Medulla oblongata (tissue), 1 donor: Measurements from ENCODE around the gene CLINT1.

ENCODE experiments used
- DNase-seq: peaks from one replicate; pipeline ENCODE4 v3.0.0-alpha.2; 2015; ENCODE audit errors: extremely low spot score

CLINT1 gene

GRCh38 chr5:157820593-157821252 lies 38.2 kb downstream of the CLINT1 start:
- DNase-seq, result peak; percentile 60

- peak; percentile 48 for DNase-seq
Observed at GRCh38 chr5:157819502-157820115, 39.3 kb downstream of the CLINT1 start.

- DNase-seq, result no peak
Observed at GRCh38 chr5:157818368-157818767, 40.6 kb downstream of the CLINT1 start.

GRCh38 chr5:157817928-157818327 lies 41.0 kb downstream of the CLINT1 start:
- DNase-seq, result no peak

- DNase-seq, result no peak
Observed at GRCh38 chr5:157817387-157817702, 41.6 kb downstream of the CLINT1 start.

- peak; percentile 23 for DNase-seq
Observed at GRCh38 chr5:157816682-157817386, 42.1 kb downstream of the CLINT1 start.

GRCh38 chr5:157812086-157812485 lies 46.9 kb downstream of the CLINT1 start:
- DNase-seq, result no peak

GRCh38 chr5:157808043-157808442 lies 50.9 kb downstream of the CLINT1 start:
- no peak for DNase-seq

GRCh38 chr5:157802736-157803135 lies 56.2 kb downstream of the CLINT1 start:
- no peak for DNase-seq

GRCh38 chr5:157800137-157800536 lies 58.8 kb downstream of the CLINT1 start:
- no peak for DNase-seq

- no peak for DNase-seq
Observed at GRCh38 chr5:157799578-157799977, 59.4 kb downstream of the CLINT1 start.

GRCh38 chr5:157793301-157793700 lies 65.6 kb downstream of the CLINT1 start:
- no peak for DNase-seq

- DNase-seq, result no peak
Observed at GRCh38 chr5:157785801-157786200, 73.1 kb downstream of the CLINT1 start.

GRCh38 chr5:157779221-157779620 lies 79.7 kb downstream of the CLINT1 start:
- DNase-seq, result no peak

- no peak for DNase-seq
Observed at GRCh38 chr5:157778121-157778805, 80.7 kb downstream of the CLINT1 start.

GRCh38 chr5:157772127-157772526 lies 86.8 kb downstream of the CLINT1 start:
- DNase-seq, result no peak

GRCh38 chr5:157770665-157771064 lies 88.3 kb downstream of the CLINT1 start:
- DNase-seq, result no peak

GRCh38 chr5:157767689-157768088 lies 91.3 kb downstream of the CLINT1 start:
- no peak for DNase-seq

- DNase-seq, result no peak
Observed at GRCh38 chr5:157766902-157767301, 92.0 kb downstream of the CLINT1 start.

- no peak for DNase-seq
Observed at GRCh38 chr5:157766442-157766841, 92.5 kb downstream of the CLINT1 start.

- no peak for DNase-seq
Observed at GRCh38 chr5:157764531-157764930, 94.4 kb downstream of the CLINT1 start.
